HEK293T (cell line): ENCODE results near the gene PSMA1.

Experiments used
- BHLHE40 ChIP-seq: fragments of 450-650 bp; IDR thresholded peaks from 2 replicates; pipeline ENCODE4 v1.6.1; 2016; ENCODE audit warnings: mild to moderate bottlenecking, moderate library complexity, borderline replicate concordance
- FOXK2 ChIP-seq: fragments of 450-650 bp; IDR thresholded peaks from 2 replicates; pipeline ENCODE4 v1.6.1; 2016; ENCODE audit warnings: mild to moderate bottlenecking
- SP1 ChIP-seq: fragments of 450-650 bp; IDR thresholded peaks from 2 replicates; pipeline ENCODE4 v1.6.1; 2017
- TF ChIP-seq, protein P1 (sequence below): fragments of 450-650 bp; IDR thresholded peaks from 2 replicates; pipeline ENCODE4 v1.6.1; 2016

GRCh38 chr11:14544611-14545010, 24.4 kb upstream of the PSMA1 start:
- TF ChIP-seq, protein P1, sequence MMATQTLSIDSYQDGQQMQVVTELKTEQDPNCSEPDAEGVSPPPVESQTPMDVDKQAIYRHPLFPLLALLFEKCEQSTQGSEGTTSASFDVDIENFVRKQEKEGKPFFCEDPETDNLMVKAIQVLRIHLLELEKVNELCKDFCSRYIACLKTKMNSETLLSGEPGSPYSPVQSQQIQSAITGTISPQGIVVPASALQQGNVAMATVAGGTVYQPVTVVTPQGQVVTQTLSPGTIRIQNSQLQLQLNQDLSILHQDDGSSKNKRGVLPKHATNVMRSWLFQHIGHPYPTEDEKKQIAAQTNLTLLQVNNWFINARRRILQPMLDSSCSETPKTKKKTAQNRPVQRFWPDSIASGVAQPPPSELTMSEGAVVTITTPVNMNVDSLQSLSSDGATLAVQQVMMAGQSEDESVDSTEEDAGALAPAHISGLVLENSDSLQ = no peak
- no peak for TF ChIP-seq SP1
- TF ChIP-seq FOXK2 = no peak
- no peak for TF ChIP-seq BHLHE40
